ENCODE data around the gene RIBC1. TPM values are rescaled to one million over a fixed set of nuclear protein-coding genes. Genes with fewer than 3 reads are reported as not detected.
A peak's percentile ranks its signal among the peaks of the same experiment; 100 is the strongest.
"Not testable (repeated sequence)": the region's sequence is repeated elsewhere in the genome, so short reads cannot be mapped to it uniquely, and the experiment has no call there.

RIBC1 gene
- total and polyA plus RNA-seq, 11 donors, result 0.28 to 1.7 (median 0.61) TPM

GRCh38 chrX:53412446-53412845 lies 10.2 kb upstream of the RIBC1 start:
- Histone ChIP-seq H3K27ac (no peak overlapping the region), H3K9me3 (no peaks in the 10 kb centered on the region), H3K4me1 (no peaks in the 10 kb centered on the region), H3K4me3 (no peak overlapping the region), H3K27me3 (no peaks in the 10 kb centered on the region), H3K36me3 (peaks cover 0 to 77% (median 62%) of the 10 kb centered on the region in 9 donors)
- DNase-seq, result no peak
- no peak for ATAC-seq
- TF ChIP-seq POLR2A (IDR thresholded peaks at IDR 0.05), result no peak
- TF ChIP-seq CTCF (IDR thresholded peaks at IDR 0.05), result no peak
- 90 to 97% (median 95%) methylated on average over 2 of the region's 2 CpGs for WGBS, 4 donors
- intact Hi-C loops (cut with DNase I), result no loop called here

GRCh38 chrX:53420351-53420750 lies 2.3 kb upstream of the RIBC1 start:
- 91 to 100% (median 97%) methylated on average over 3 of the region's 3 CpGs for WGBS, 4 donors
- H3K4me1 ChIP-seq, result peaks cover 0 to 23% (median 10%) of the 10 kb centered on the region in 12 donors
- H3K9me3 ChIP-seq, DNase-seq, ATAC-seq, H3K27ac ChIP-seq, H3K4me3 ChIP-seq, H3K27me3 ChIP-seq, H3K36me3 ChIP-seq: not testable (repeated sequence)
- intact Hi-C loops (cut with DNase I), result loop anchor here in 1 of 10 donors (10.0 kb wide), 1 partner anchor 136 kb away; the partner anchor contains the start of gene IQSEC2

DNA sequence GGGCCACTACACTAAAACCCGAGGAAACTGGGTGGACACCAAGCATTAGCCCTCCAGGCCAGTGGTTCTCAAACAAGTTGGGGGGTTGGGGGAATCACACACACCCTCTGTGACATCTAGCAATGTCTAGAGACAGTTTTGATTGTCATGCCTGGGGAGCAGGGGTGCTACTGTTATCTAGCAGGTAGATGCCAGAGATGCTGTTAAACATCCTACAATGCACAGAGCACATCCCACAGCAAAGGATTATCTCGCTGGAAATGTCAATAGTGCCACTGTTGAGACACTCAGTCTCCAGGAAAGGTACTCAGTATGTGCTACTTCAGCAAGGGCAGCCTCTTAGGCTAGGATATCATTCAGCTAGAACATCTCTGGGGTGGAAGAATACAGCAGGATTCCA lies 1.5 kb upstream of the RIBC1 start:
- Histone ChIP-seq H3K4me3 (peak overlapping the region in 8 of 12 donors; percentile 68 to 84 (median 74)), H3K4me1 (peaks cover 0 to 23% (median 10%) of the 10 kb centered on the region in 12 donors), H3K27me3 (no peaks in the 10 kb centered on the region), H3K36me3 (no peaks in the 10 kb centered on the region), H3K9me3 (no peaks in the 10 kb centered on the region), H3K27ac (no peak overlapping the region)
- DNase-seq (no peak), ATAC-seq (no peak)
- intact Hi-C loops (cut with DNase I), result loop anchor here in 1 of 10 donors (10.0 kb wide), 1 partner anchor 136 kb away; the partner anchor contains the start of gene IQSEC2
- no peak for TF ChIP-seq CTCF (IDR thresholded peaks at IDR 0.05)
- TF ChIP-seq POLR2A (IDR thresholded peaks at IDR 0.05), result no peak
- WGBS, 4 donors, result 34 to 53% (median 38%) methylated on average over 2 of the region's 2 CpGs

GRCh38 chrX:53421772-53422085 lies 944 bp upstream of the RIBC1 start:
- H3K36me3 ChIP-seq, result no peaks in the 10 kb centered on the region
- intact Hi-C loops (cut with DNase I), result loop anchor here in 2 of 10 donors (1.0 to 10.0 kb wide), 2 partner anchors 13 to 137 kb away; partner anchors contain the start of genes HSD17B10 (in 1 of the 2) and IQSEC2 (in 1 of the 2)
- no peak for DNase-seq
- peak overlapping the region; percentile 82 to 95 (median 91) for H3K27ac ChIP-seq
- H3K4me1 ChIP-seq, result peaks cover 0 to 23% (median 10%) of the 10 kb centered on the region in 12 donors
- 0 to 10% (median 1%) methylated on average over 15 of the region's 15 CpGs for WGBS, 4 donors
- peak overlapping the region; percentile 47 to 84 (median 72) for H3K4me3 ChIP-seq
- no peaks in the 10 kb centered on the region for H3K9me3 ChIP-seq
- no peak for ATAC-seq
- TF ChIP-seq POLR2A (IDR thresholded peaks at IDR 0.05), result no peak
- TF ChIP-seq CTCF (IDR thresholded peaks at IDR 0.05), result no peak
- no peaks in the 10 kb centered on the region for H3K27me3 ChIP-seq

Data from heart left ventricle (tissue), 16 donors.